ENCODE measurements around the gene TBC1D5. TPM values are rescaled to one million over a fixed set of nuclear protein-coding genes. Genes with fewer than 3 reads are reported as not detected.

The TBC1D5 gene
- total RNA-seq, 1 experiment from 2014 or later, result 36.4 TPM

DNA sequence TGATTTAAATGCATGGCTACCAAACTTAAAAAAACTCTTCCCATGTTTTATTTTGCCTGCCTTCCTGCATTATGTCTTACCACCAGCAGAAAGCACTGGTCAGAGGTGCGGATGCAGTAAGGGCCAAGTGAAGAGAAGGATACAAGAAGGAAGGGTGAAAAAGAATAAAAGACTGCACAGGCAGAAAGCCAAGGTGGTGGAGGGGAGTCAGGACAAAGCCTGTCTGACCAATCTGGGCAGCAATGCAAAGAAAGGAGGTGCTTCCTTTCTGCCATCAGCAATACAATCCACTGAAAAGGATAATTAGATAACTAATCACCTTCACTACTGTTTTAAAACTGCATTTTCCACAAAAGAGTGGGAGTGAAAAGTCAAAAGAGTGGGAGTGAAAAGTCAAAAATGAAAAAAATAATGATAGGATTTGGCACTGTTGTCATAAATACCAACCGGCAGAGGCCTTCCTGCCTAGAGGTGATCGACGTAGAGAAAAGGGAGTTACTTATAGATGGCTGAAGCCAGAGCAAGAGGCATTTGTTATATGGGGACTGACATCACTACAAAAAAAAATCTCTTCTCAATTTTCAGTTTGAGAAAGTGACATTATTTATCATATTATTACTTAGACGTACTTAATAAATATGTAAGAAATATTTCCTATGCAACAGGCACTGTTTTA, 385.3 kb downstream of the TBC1D5 start:
- no peaks in the 10 kb centered on the region for H3K4me1 ChIP-seq
- H3K9me3 Mint-ChIP-seq (ENCODE audit: unreplicated experiment), result no peaks in the 10 kb centered on the region
- TF ChIP-seq, protein P1, sequence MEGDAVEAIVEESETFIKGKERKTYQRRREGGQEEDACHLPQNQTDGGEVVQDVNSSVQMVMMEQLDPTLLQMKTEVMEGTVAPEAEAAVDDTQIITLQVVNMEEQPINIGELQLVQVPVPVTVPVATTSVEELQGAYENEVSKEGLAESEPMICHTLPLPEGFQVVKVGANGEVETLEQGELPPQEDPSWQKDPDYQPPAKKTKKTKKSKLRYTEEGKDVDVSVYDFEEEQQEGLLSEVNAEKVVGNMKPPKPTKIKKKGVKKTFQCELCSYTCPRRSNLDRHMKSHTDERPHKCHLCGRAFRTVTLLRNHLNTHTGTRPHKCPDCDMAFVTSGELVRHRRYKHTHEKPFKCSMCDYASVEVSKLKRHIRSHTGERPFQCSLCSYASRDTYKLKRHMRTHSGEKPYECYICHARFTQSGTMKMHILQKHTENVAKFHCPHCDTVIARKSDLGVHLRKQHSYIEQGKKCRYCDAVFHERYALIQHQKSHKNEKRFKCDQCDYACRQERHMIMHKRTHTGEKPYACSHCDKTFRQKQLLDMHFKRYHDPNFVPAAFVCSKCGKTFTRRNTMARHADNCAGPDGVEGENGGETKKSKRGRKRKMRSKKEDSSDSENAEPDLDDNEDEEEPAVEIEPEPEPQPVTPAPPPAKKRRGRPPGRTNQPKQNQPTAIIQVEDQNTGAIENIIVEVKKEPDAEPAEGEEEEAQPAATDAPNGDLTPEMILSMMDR (IDR thresholded peaks at IDR 0.05; ENCODE audit: insufficient read depth in 1 of 2, low read depth in 1 of 2, low read length in 1 of 2, severe bottlenecking in 1 of 2, unreplicated experiment in 1 of 2), result no peak
- no peaks in the 10 kb centered on the region; the same call in 1 of the 2 replicates for H3K36me3 ChIP-seq (ENCODE audit: control insufficient read depth, insufficient read depth, low read length)
- H3K9me3 ChIP-seq, result no peaks in the 10 kb centered on the region
- no peaks in the 10 kb centered on the region for H3K36me3 Mint-ChIP-seq (ENCODE audit: insufficient read depth, unreplicated experiment)
- no TSS peak for BruUV-seq (replicated peaks)
- no peak for DNase-seq
- H3K4me3 Mint-ChIP-seq (ENCODE audit: unreplicated experiment), result no peak overlapping the region
- POLR2A ChIA-PET, result no interaction called here
- no peak overlapping the region for H3K4me3 ChIP-seq (ENCODE audit: low read depth, low read length)
- H3K27me3 Mint-ChIP-seq (ENCODE audit: insufficient read depth, unreplicated experiment), result no peaks in the 10 kb centered on the region
- H3K4me1 Mint-ChIP-seq (ENCODE audit: low read depth, unreplicated experiment), result no peaks in the 10 kb centered on the region
- no peak overlapping the region for H3K27ac Mint-ChIP-seq (ENCODE audit: unreplicated experiment)
- CTCF ChIA-PET, result no interaction called here
- intact Hi-C loops (cut with micrococcal nuclease; ENCODE audit: unreplicated experiment), result no loop called here
- no peaks in the 10 kb centered on the region for H3K27me3 ChIP-seq (replicated peaks; ENCODE audit: control insufficient read depth, insufficient read depth, low read length)

DNA sequence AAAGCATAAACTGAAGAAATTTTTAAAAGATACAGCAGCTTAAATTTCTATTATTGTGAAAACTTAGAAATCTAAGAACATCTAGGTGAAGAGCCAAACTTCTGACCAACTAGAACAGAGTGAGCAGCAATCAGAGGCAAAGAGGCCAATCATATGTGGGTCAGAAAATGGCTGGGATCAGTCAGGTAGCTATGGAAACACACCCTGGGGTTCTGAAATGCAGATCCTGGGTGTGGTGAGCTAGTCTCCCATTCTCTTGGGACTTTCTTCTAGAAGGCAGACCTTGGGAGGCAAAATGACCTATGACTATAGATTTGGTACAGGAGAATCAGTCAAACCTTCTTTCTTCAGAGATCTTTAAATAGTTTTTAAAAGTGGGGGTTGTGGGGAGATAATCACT, 385.8 kb downstream of the TBC1D5 start:
- intact Hi-C loops (cut with micrococcal nuclease; ENCODE audit: unreplicated experiment), result no loop called here
- ChIA-PET CTCF (no interaction called here), POLR2A (no interaction called here)
- H3K9me3 ChIP-seq, result no peaks in the 10 kb centered on the region
- Mint-ChIP-seq H3K4me1 (ENCODE audit: low read depth, unreplicated experiment) (no peaks in the 10 kb centered on the region), H3K4me3 (ENCODE audit: unreplicated experiment) (no peak overlapping the region), H3K36me3 (ENCODE audit: insufficient read depth, unreplicated experiment) (no peaks in the 10 kb centered on the region), H3K27ac (ENCODE audit: unreplicated experiment) (no peak overlapping the region), H3K9me3 (ENCODE audit: unreplicated experiment) (no peaks in the 10 kb centered on the region), H3K27me3 (ENCODE audit: insufficient read depth, unreplicated experiment) (no peaks in the 10 kb centered on the region)
- no TSS peak for BruUV-seq (replicated peaks)
- no peaks in the 10 kb centered on the region; the same call in 1 of the 2 replicates for H3K36me3 ChIP-seq (ENCODE audit: control insufficient read depth, insufficient read depth, low read length)
- H3K4me1 ChIP-seq, result no peaks in the 10 kb centered on the region
- TF ChIP-seq, protein P1 (IDR thresholded peaks at IDR 0.05; ENCODE audit: insufficient read depth in 1 of 2, low read depth in 1 of 2, low read length in 1 of 2, severe bottlenecking in 1 of 2, unreplicated experiment in 1 of 2), result no peak
- no peak overlapping the region for H3K4me3 ChIP-seq (ENCODE audit: low read depth, low read length)
- DNase-seq, result no peak
- no peaks in the 10 kb centered on the region for H3K27me3 ChIP-seq (replicated peaks; ENCODE audit: control insufficient read depth, insufficient read depth, low read length)

DNA sequence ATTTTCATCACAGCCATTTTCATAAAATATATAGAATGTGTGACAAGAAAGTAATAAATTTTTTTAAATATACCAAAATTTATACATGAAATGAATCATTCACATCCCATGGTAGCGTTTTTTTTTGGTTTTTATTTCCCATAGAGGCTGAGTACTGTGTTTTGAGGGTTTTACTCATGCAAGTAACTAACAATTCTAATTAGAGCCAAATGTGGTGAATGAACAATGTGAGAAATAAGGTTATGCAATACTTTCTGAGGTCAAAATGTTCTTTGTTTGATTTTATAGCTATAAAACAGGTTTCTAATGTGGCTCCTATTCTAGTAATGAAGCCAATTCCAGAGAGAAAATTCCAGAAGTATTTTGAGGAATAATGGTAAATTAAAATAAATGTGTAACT, 386.8 kb downstream of the TBC1D5 start:
- TF ChIP-seq, protein P1 (IDR thresholded peaks at IDR 0.05; ENCODE audit: insufficient read depth in 1 of 2, low read depth in 1 of 2, low read length in 1 of 2, severe bottlenecking in 1 of 2, unreplicated experiment in 1 of 2), result no peak
- DNase-seq, result no peak
- no peak overlapping the region for H3K4me3 Mint-ChIP-seq (ENCODE audit: unreplicated experiment)
- H3K27me3 Mint-ChIP-seq (ENCODE audit: insufficient read depth, unreplicated experiment), result no peaks in the 10 kb centered on the region
- CTCF ChIA-PET, result no interaction called here
- Histone ChIP-seq H3K36me3 (ENCODE audit: control insufficient read depth, insufficient read depth, low read length) (no peaks in the 10 kb centered on the region; the same call in 1 of the 2 replicates), H3K4me1 (no peaks in the 10 kb centered on the region), H3K4me3 (ENCODE audit: low read depth, low read length) (no peak overlapping the region), H3K27me3 (replicated peaks; ENCODE audit: control insufficient read depth, insufficient read depth, low read length) (no peaks in the 10 kb centered on the region), H3K9me3 (no peaks in the 10 kb centered on the region)
- BruUV-seq (replicated peaks), result no TSS peak
- H3K36me3 Mint-ChIP-seq (ENCODE audit: insufficient read depth, unreplicated experiment), result no peaks in the 10 kb centered on the region
- H3K27ac Mint-ChIP-seq (ENCODE audit: unreplicated experiment), result no peak overlapping the region
- no peaks in the 10 kb centered on the region for H3K4me1 Mint-ChIP-seq (ENCODE audit: low read depth, unreplicated experiment)
- intact Hi-C loops (cut with micrococcal nuclease; ENCODE audit: unreplicated experiment), result no loop called here
- POLR2A ChIA-PET, result no interaction called here
- no peaks in the 10 kb centered on the region for H3K9me3 Mint-ChIP-seq (ENCODE audit: unreplicated experiment)
